Natural killer cell (primary cell): ENCODE measurements around the gene VIPR1. TPM values are rescaled to one million over a fixed set of nuclear protein-coding genes. Genes with fewer than 3 reads are reported as not detected.

ENCODE experiments used
- ATAC-seq, 3 donors: fragments of 150-1000 bp in 2 of 3; fragments of 200-7000 bp in 1 of 3; cut with Tn5 transposase; 1 replicate in 1 of 3; 2 replicates in 2 of 3; pipeline ENCODE4 v1.10.0; 2021; ENCODE audit warnings: mild to moderate bottlenecking in 2 of 3, moderate library complexity in 2 of 3
- DNase-seq, 2 donors: peaks; one replicate each; pipeline versions ENCODE4 v3.0.0 to v3.0.0-alpha.2; 2013 to 2021; ENCODE audit warnings: mixed read lengths in 1 of 2
- H3K27ac ChIP-seq: one replicate; pipeline ENCODE4 v1.5.1; 2013; ENCODE audit warnings: mild to moderate bottlenecking, low read length
- H3K27me3 ChIP-seq: one replicate; pipeline ENCODE4 v1.6.1; 2013; ENCODE audit warnings: low read length; ENCODE audit not compliant: control insufficient read depth, insufficient read depth
- H3K36me3 ChIP-seq: one replicate; pipeline ENCODE4 v1.6.1; 2013; ENCODE audit warnings: low read length; ENCODE audit not compliant: control insufficient read depth, insufficient read depth
- H3K4me1 ChIP-seq: one replicate; pipeline ENCODE4 v1.6.1; 2013; ENCODE audit warnings: low read length; ENCODE audit not compliant: control insufficient read depth, insufficient read depth
- H3K4me3 ChIP-seq: one replicate; pipeline ENCODE4 v1.5.1; 2013; ENCODE audit warnings: low read length
- H3K9me3 ChIP-seq: one replicate; pipeline ENCODE4 v1.6.1; 2013; ENCODE audit warnings: low read length; ENCODE audit not compliant: control insufficient read depth, insufficient read depth
- H3K27ac Mint-ChIP-seq, 2 donors: one replicate each; pipeline ENCODE4 v1.8.0; 2022; ENCODE audit warnings: mild to moderate bottlenecking in 2 of 2, mixed read lengths in 2 of 2, moderate library complexity in 1 of 2
- H3K27me3 Mint-ChIP-seq, 2 donors: one replicate each; pipeline ENCODE4 v1.8.0; 2022; ENCODE audit warnings: low read depth in 2 of 2, mixed read lengths in 2 of 2
- H3K36me3 Mint-ChIP-seq: one replicate; pipeline ENCODE4 v1.8.0; 2022; ENCODE audit warnings: mixed read lengths
- H3K4me1 Mint-ChIP-seq, 2 donors: one replicate each; pipeline ENCODE4 v1.8.0; 2022; ENCODE audit warnings: mixed read lengths in 2 of 2
- H3K4me3 Mint-ChIP-seq: one replicate; pipeline ENCODE4 v1.8.0; 2022; ENCODE audit warnings: mild to moderate bottlenecking, moderate library complexity, mixed read lengths
- H3K9me3 Mint-ChIP-seq, 2 donors: one replicate each; pipeline ENCODE4 v1.8.0; 2022; ENCODE audit warnings: mixed read lengths in 2 of 2
- CTCF ChIP-seq: fragments of 200-600 bp; IDR thresholded peaks from one replicate; pipeline ENCODE4 v1.8.0; 2022; ENCODE audit warnings: antibody characterized with exemption
- WGBS: methylation state at CpG from one replicate; pipeline ENCODE4 v1.1.7; 2013; ENCODE audit warnings: missing lambda C conversion rate; ENCODE audit not compliant: insufficient coverage; 5-methylcytosine and 5-hydroxymethylcytosine counted together
- intact Hi-C: fragments of 100-400 bp; cut with micrococcal nuclease; formaldehyde crosslinking; loops from one replicate; pipeline ENCODE4 v1.14.2; 2022
- total RNA-seq, 4 donors: library from RNA; stranded (reverse); fragments of 120-200 nt in 1 of 4; gene quantifications; one replicate each; pipeline versions ENCODE4 v1.2.3 to v1.2.4, GENCODE V29; 2013 to 2022

The VIPR1 gene
- total RNA-seq, 3 donors from 2014 or later (not counting 1 experiment from before 2014, with no cell fraction given): 2.3 to 3.1 (median 2.4) TPM

DNA sequence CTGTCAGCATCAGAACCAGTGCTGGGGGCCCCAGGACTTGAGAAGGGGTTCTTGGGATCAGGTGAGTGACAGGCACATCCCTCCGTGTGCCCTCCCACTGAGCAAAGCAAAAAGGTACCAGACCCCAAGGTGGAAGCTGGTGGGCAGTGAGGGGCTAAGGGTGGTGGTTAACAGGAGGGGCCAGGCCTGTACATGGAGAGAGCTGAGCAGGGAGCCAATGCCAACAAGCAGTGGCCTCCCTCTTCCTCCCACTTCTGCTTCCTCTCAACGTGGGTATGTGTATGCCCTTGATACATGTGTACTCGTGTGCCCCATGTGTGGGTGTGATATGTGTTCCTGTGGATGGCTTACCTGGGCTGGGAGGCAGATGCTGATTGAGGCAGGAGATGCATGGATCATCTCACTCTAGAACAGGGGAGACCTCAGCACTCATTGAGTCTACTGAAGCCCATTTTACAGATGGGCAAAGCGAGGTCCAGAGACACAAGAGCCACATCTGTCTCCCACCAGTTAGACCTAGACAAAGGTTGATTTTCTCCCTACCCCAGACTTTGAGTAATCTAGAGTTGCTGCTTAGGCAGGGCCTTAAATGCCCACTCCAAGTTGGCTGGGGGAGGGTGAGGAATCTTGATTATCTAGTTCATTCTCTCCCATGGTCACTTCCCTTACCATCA, 945 bp downstream of the VIPR1 start:
- H3K4me1 Mint-ChIP-seq: peaks cover 10 to 18% of the 10 kb centered on the region in 2 donors
- peak; percentile 7 to 35 for DNase-seq
- no peak overlapping the region for H3K27ac ChIP-seq

DNA sequence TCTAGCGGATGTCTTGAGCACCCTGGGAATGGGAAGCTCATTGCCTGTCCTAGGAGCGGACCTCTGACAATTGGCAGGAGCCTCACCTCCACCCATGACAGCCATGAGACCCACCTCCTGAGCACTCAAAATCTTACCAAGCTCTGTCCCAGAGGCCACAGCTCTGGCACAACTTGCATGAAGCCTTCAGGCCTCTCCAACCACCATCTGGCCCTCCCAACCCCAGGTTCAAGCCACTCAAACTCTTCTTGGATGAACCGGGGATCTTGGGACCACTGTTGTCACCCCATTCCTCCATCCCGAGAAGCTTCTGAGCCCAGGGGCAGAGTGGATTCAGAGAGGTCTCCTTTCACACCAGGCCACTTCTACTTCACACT, 1.5 kb downstream of the VIPR1 start:
- DNase-seq: peak in 1 of 2 donors; percentile 11
- Mint-ChIP-seq H3K4me1 (peaks cover 10 to 18% of the 10 kb centered on the region in 2 donors), H3K36me3 (no peaks in the 10 kb centered on the region), H3K9me3 (no peaks in the 10 kb centered on the region), H3K27ac (no peak overlapping the region), H3K4me3 (peak overlapping the region; percentile 59), H3K27me3 (peaks cover 35 to 44% of the 10 kb centered on the region in 2 donors)
- ATAC-seq: no peak
- WGBS: 93% methylated on average over 4 of the region's 4 CpGs
- Histone ChIP-seq H3K36me3 (no peaks in the 10 kb centered on the region), H3K27me3 (peaks cover 3% of the 10 kb centered on the region), H3K27ac (no peak overlapping the region), H3K4me3 (no peak overlapping the region), H3K9me3 (no peaks in the 10 kb centered on the region), H3K4me1 (peaks cover 27% of the 10 kb centered on the region)
- TF ChIP-seq CTCF: no peak
- intact Hi-C loops: no loop called here

More for the DNA sequence above, 945 bp downstream of the VIPR1 start:
- peaks cover 27% of the 10 kb centered on the region for H3K4me1 ChIP-seq
- ATAC-seq: no peak
- 72% methylated on average over 4 of the region's 4 CpGs for WGBS
- Mint-ChIP-seq H3K36me3 (no peaks in the 10 kb centered on the region), H3K4me3 (peak overlapping the region; percentile 59), H3K9me3 (no peaks in the 10 kb centered on the region), H3K27ac (no peak overlapping the region), H3K27me3 (peaks cover 36 to 44% of the 10 kb centered on the region in 2 donors)
- intact Hi-C loops: no loop called here
- H3K4me3 ChIP-seq: no peak overlapping the region
- no peaks in the 10 kb centered on the region for H3K36me3 ChIP-seq
- H3K27me3 ChIP-seq: peaks cover 3% of the 10 kb centered on the region
- no peaks in the 10 kb centered on the region for H3K9me3 ChIP-seq
- no peak for TF ChIP-seq CTCF

DNA sequence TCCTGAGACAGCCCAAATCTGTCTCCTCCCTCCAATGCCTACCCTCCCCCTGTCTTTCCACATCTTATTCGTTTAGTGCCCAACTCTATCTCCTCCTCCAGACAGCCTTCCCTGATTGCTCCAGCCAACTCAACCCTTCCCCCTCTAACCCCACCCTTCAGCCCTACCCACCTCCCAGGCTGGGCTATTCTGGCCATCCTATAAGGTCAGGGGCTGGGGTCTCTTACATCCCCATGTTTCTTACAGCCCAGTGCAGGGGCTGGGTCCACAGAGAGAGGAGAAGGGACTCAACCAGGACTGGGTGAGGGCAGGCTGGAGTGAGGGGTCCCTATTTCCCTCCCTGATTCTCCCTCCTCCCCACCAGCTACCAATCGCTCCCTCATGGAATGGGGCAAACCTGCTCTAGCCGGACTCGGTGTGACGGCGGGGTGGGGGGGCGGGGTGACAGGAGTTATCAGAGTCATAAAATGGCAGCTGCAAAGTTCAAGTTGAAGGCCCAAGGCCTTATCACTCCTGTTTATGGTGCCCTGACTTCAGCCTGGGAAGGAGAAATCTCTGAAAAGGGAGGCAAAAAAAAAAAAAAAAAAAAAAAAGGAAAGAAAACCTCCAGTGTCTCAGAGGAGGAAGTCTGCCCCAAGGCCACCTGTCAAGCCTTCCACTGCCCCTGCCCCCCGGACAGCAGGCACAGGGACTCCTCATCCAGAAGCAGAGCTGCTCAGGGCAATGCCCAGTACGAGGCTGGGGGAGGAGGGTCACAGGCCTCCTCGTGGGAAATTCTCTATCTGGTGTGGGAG, 2.1 kb downstream of the VIPR1 start:
- ATAC-seq: no peak
- no peak for TF ChIP-seq CTCF
- H3K4me1 ChIP-seq: peaks cover 27% of the 10 kb centered on the region
- 87% methylated on average over 10 of the region's 10 CpGs for WGBS
- Mint-ChIP-seq H3K27me3 (peaks cover 35 to 42% of the 10 kb centered on the region in 2 donors), H3K36me3 (no peaks in the 10 kb centered on the region), H3K9me3 (no peaks in the 10 kb centered on the region), H3K4me3 (peak overlapping the region; percentile 59), H3K27ac (no peak overlapping the region), H3K4me1 (peaks cover 10 to 18% of the 10 kb centered on the region in 2 donors)
- no peaks in the 10 kb centered on the region for H3K9me3 ChIP-seq
- no peak overlapping the region for H3K27ac ChIP-seq
- no peak overlapping the region for H3K4me3 ChIP-seq
- intact Hi-C loops: no loop called here
- no peak for DNase-seq
- peaks cover 3% of the 10 kb centered on the region for H3K27me3 ChIP-seq
- H3K36me3 ChIP-seq: no peaks in the 10 kb centered on the region
